GM18868 (cell line): ENCODE measurements around the gene LAMA2.

Source experiments
- ATAC-seq: cut with Tn5 transposase; IDR thresholded peaks from one replicate; pipeline ENCODE4 v1.9.1; 2021; ENCODE audit warnings: mild to moderate bottlenecking, moderate library complexity; ENCODE audit not compliant: unreplicated experiment

Gene LAMA2

GRCh38 chr6:128882991-128883611 lies at the start of gene LAMA2:
Gene LAMA2 (plus strand): TSS chr6:128883138. CDS start chr6:128883246, 108 bp downstream.
- no peak for ATAC-seq

- no peak for ATAC-seq
Observed at GRCh38 chr6:128836761-128837160, 46.2 kb upstream of the LAMA2 start.

GRCh38 chr6:128841518-128841917 lies 41.4 kb upstream of the LAMA2 start:
- ATAC-seq, result no peak

- no peak for ATAC-seq
Observed at GRCh38 chr6:128844598-128844997, 38.3 kb upstream of the LAMA2 start.

GRCh38 chr6:128847431-128848210 lies 35.3 kb upstream of the LAMA2 start:
- ATAC-seq, result no peak

GRCh38 chr6:128848212-128848935 lies 34.6 kb upstream of the LAMA2 start:
- ATAC-seq, result no peak

- no peak for ATAC-seq
Observed at GRCh38 chr6:128855581-128856085, 27.3 kb upstream of the LAMA2 start.

GRCh38 chr6:128857806-128858205 lies 25.1 kb upstream of the LAMA2 start:
- no peak for ATAC-seq

- no peak for ATAC-seq
Observed at GRCh38 chr6:128860782-128861181, 22.2 kb upstream of the LAMA2 start.

GRCh38 chr6:128863983-128864382 lies 19.0 kb upstream of the LAMA2 start:
- ATAC-seq, result no peak

- ATAC-seq, result no peak
Observed at GRCh38 chr6:128870746-128871145, 12.2 kb upstream of the LAMA2 start.

- no peak for ATAC-seq
Observed at GRCh38 chr6:128874863-128875262, 8.1 kb upstream of the LAMA2 start.

- no peak for ATAC-seq
Observed at GRCh38 chr6:128882560-128882959, 378 bp upstream of the LAMA2 start.

GRCh38 chr6:128883906-128884305 lies 968 bp downstream of the LAMA2 start:
- no peak for ATAC-seq

- no peak for ATAC-seq
Observed at GRCh38 chr6:128885381-128885780, 2.4 kb downstream of the LAMA2 start.

- ATAC-seq, result no peak
Observed at GRCh38 chr6:128886706-128887105, 3.8 kb downstream of the LAMA2 start.

GRCh38 chr6:128888444-128889175 lies 5.7 kb downstream of the LAMA2 start:
- ATAC-seq, result no peak

GRCh38 chr6:128889870-128890269 lies 6.9 kb downstream of the LAMA2 start:
- ATAC-seq, result no peak

- ATAC-seq, result no peak
Observed at GRCh38 chr6:128892079-128892478, 9.1 kb downstream of the LAMA2 start.

- ATAC-seq, result no peak
Observed at GRCh38 chr6:128899341-128900050, 16.6 kb downstream of the LAMA2 start.
